HG02571 (cell line): ENCODE measurements around the gene IL23R.

ENCODE experiments used
- ATAC-seq: cut with Tn5 transposase; IDR thresholded peaks from one replicate; pipeline ENCODE4 v1.9.1; 2021; ENCODE audit warnings: mild to moderate bottlenecking, moderate library complexity; ENCODE audit not compliant: unreplicated experiment

IL23R gene

GRCh38 chr1:67148516-67149178 lies 17.6 kb upstream of the IL23R start:
- ATAC-seq = no peak

- peak; percentile 89 for ATAC-seq
These were observed 17.0 kb upstream of the IL23R start for GRCh38 chr1:67149179-67149770.

- no peak for ATAC-seq
These were observed 15.3 kb upstream of the IL23R start for GRCh38 chr1:67150931-67151330.

- ATAC-seq = no peak
These were observed 7.9 kb upstream of the IL23R start for GRCh38 chr1:67158401-67158800.

- ATAC-seq = no peak
These were observed 7.0 kb upstream of the IL23R start for GRCh38 chr1:67159233-67159632.

GRCh38 chr1:67162954-67163353 lies 3.3 kb upstream of the IL23R start:
- no peak for ATAC-seq

GRCh38 chr1:67165468-67166041 lies 699 bp upstream of the IL23R start:
- ATAC-seq = no peak

GRCh38 chr1:67169496-67169895 lies 3.2 kb downstream of the IL23R start:
- no peak for ATAC-seq

- ATAC-seq = no peak
These were observed 3.7 kb downstream of the IL23R start for GRCh38 chr1:67169932-67170331.

- no peak for ATAC-seq
These were observed 4.7 kb downstream of the IL23R start for GRCh38 chr1:67170751-67171573.

- ATAC-seq = no peak
These were observed 5.3 kb downstream of the IL23R start for GRCh38 chr1:67171574-67171955.

GRCh38 chr1:67171978-67172377 lies 5.7 kb downstream of the IL23R start:
- no peak for ATAC-seq

- ATAC-seq = no peak
These were observed 7.7 kb downstream of the IL23R start for GRCh38 chr1:67173988-67174387.

GRCh38 chr1:67174716-67175284 lies 8.5 kb downstream of the IL23R start:
- ATAC-seq = peak; percentile 55

- no peak for ATAC-seq
These were observed 9.4 kb downstream of the IL23R start for GRCh38 chr1:67175530-67176087.

- no peak for ATAC-seq
These were observed 18.7 kb downstream of the IL23R start for GRCh38 chr1:67184838-67185421.

- ATAC-seq = no peak
These were observed 21.9 kb downstream of the IL23R start for GRCh38 chr1:67188137-67188536.

GRCh38 chr1:67189953-67190352 lies 23.7 kb downstream of the IL23R start:
- ATAC-seq = no peak

- no peak for ATAC-seq
These were observed 24.2 kb downstream of the IL23R start for GRCh38 chr1:67190410-67190809.

- ATAC-seq = no peak
These were observed 24.7 kb downstream of the IL23R start for GRCh38 chr1:67190942-67191341.
